GM13977 (cell line): Measurements from ENCODE around the gene CAMTA1.

Experiments used
- DNase-seq: peaks from one replicate; pipeline ENCODE4 v3.0.0; 2012; ENCODE audit warnings: low spot score
- in situ Hi-C: fragments of 300-500 bp; cut with MboI; formaldehyde crosslinking; loops from one replicate; pipeline ENCODE4 v1.12.0; 2022; ENCODE audit warnings: low sequenced_read_pairs, low pct_unique_long_range_greater_than_20kb, mixed read lengths, inconsistent platforms; ENCODE audit not compliant: unreplicated experiment
- TF ChIP-seq, protein P1 (sequence below): IDR thresholded peaks from 2 replicates; pipeline ENCODE4 v1.5.1; 2012; ENCODE audit warnings: mild to moderate bottlenecking, control low read depth; ENCODE audit not compliant: insufficient read depth; ENCODE audit errors: extremely low read depth, missing control alignments

CAMTA1 gene

DNA sequence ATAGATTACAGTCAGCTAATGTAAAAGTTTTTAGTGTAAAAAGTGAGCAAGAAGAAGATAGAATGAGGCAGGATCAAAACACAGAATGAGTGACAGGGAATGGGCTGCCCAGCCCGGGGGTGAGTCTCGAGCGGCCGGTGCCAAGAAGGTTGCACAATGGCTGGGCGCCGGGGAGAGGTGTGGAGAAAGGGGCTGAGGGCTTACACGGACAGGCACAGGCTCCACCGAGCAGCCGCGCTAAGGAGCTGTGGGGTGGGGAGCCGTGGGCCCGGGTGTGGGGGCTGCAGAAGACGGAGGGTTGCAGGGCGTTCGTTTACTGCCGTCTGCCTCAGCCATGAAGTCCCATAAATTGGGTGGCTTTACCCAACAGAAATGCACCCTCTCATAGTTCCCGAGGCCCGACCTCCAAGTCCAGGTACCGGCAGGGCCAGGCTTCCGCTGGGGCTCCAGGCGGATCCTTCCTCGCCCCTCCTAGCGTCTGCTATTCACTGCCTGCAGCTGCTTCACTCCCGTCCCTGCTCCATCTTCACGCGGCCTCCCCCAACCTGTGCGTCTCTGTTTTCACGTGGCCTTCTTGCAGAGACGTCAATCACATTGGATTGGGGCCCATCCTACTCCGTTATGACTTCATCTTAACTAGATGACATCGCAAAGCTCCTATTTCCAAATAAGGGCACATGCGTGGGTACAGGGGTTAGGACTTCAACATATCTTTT, 277.2 kb downstream of the CAMTA1 start:
- in situ Hi-C loops: loop anchor here (25.0 kb wide), 1 partner anchor 350 kb away; the partner anchor contains the start of gene DNAJC11
- no peak for DNase-seq
- TF ChIP-seq, protein P1, sequence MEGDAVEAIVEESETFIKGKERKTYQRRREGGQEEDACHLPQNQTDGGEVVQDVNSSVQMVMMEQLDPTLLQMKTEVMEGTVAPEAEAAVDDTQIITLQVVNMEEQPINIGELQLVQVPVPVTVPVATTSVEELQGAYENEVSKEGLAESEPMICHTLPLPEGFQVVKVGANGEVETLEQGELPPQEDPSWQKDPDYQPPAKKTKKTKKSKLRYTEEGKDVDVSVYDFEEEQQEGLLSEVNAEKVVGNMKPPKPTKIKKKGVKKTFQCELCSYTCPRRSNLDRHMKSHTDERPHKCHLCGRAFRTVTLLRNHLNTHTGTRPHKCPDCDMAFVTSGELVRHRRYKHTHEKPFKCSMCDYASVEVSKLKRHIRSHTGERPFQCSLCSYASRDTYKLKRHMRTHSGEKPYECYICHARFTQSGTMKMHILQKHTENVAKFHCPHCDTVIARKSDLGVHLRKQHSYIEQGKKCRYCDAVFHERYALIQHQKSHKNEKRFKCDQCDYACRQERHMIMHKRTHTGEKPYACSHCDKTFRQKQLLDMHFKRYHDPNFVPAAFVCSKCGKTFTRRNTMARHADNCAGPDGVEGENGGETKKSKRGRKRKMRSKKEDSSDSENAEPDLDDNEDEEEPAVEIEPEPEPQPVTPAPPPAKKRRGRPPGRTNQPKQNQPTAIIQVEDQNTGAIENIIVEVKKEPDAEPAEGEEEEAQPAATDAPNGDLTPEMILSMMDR: no peak

DNA sequence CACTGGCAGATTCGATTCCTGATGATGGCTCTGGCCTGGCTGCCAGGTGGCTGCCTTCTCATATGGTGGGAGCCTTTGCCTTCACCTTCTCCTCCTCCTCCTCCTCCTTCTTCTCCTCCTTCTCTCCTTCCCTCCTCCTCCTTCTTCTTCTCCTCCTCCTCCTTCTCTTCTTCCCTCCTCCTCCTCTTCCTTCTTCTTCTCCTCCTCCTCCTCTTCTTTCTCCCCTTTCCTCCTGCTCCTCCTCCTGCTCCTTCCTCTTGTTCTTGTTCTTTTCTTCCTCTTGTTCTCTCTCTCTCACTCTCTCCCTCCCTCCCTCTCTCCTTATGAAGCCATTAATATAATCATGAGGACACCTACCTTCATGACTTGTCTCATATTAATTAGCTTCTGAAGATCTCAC, 278.7 kb downstream of the CAMTA1 start:
- DNase-seq: no peak
- TF ChIP-seq, protein P1: no peak
- in situ Hi-C loops: loop anchor here (25.0 kb wide), 1 partner anchor 352 kb away; the partner anchor contains the start of gene DNAJC11

DNA sequence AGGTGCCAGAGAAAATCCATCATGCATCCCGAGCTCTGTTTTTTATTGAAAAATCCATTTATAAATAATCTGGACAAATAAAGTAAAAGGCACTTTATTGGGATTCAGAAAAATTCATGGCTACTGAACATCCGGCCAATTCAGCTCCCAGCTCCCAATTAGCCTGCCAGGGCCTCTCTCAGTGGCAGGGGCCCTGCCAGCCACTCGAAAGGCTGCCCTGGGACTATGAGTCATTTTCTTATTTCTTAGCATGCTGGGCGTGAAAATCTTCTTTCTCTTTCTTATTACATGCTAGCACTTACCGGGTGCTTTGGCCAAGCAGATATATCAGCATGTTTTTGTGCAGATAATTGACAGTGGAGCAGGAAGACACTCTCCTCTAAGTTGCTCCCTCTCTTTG, 283.3 kb downstream of the CAMTA1 start:
- DNase-seq: no peak
- TF ChIP-seq, protein P1: no peak
- in situ Hi-C loops: loop anchor here (25.0 kb wide), 1 partner anchor 356 kb away; the partner anchor contains the start of gene DNAJC11

DNA sequence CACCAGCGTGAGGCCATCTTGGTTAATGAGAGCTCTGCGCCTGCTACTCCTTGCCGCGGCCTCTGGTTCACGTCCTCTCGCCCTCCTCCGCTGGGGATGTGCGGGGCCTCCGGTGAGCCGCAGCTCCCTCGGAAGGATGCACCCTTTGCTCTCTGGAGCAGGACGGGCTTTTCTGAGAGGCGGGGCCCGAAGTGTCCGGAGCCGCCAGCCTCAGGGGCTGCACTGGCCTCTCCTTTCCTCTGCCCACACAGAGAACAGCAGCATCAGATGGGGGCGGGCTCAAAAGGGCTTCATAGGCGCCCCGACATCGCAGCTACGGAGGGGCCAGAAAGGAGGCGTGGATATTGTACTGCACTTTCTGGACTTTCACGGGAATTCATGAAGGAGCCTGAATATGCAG, 284.7 kb downstream of the CAMTA1 start:
- in situ Hi-C loops: loop anchor here (25.0 kb wide), 1 partner anchor 358 kb away; the partner anchor contains the start of gene DNAJC11
- DNase-seq: no peak
- TF ChIP-seq, protein P1: no peak

DNA sequence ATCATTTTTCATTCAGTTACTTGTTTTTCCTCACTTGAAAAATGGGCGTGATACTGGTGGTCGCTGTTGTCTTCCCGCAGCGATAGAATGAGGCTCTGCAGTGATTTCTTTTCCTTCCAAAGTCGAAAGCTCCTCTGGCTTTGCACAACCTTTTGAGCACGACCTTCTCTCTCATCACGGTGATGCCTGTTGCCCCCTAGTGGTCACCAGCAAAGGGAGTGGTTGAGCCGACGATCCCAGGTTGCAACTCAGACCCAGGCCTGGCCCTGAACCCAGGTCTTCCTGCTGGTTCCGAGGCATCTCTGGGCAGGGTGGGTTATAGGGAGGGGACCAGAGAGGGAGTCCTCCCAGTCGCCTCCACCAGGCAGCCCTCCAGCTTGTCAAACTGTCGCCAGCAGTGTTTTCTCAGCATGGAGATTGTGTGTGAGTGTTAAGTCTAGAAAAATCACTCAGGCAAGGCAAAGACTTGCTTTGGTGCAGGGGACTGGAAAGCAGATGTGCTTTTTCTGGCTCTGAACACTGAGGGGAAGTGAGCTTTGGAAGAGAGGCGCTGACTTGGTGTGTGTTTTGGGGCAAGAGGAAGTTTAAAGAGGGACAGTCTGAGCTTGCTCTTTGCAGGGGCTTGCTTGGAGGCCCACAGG, 285.3 kb downstream of the CAMTA1 start:
- TF ChIP-seq, protein P1: peak; percentile 92
- in situ Hi-C loops: loop anchor here (25.0 kb wide), 1 partner anchor 358 kb away; the partner anchor contains the start of gene DNAJC11
- DNase-seq: peak; percentile 82

DNA sequence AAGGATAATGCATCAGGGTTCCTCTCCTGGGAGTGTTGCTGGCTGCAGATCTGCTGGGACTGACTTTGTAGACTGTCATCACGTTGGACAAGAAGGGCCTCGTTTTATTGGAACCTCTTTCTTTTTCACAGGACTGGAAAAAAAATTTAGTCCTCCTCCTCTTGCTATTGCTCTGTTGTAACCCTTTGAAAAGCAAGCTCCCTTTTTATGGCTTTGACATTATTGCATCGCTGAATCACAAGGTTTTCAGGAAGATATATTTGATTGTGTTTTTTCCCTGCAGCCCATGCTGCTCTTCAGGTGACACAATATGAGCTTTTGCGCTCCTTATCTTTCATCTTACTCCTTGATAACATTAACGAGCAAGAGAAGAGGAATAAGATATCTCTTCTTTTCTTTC, 290.9 kb downstream of the CAMTA1 start:
- TF ChIP-seq, protein P1: no peak
- in situ Hi-C loops: no loop called here
- no peak for DNase-seq
